ENCODE measurements around the gene CERS5. TPM values are rescaled to one million over a fixed set of nuclear protein-coding genes. Genes with fewer than 3 reads are reported as not detected.
"Not testable (repeated sequence)": the region's sequence is repeated elsewhere in the genome, so short reads cannot be mapped to it uniquely, and the experiment has no call there.

Gene CERS5
- total RNA-seq, 2 experiments from 2014 or later = 55.0 to 56.3 TPM

GRCh38 chr12:50149311-50149710, 17.9 kb downstream of the CERS5 start:
- Mint-ChIP-seq H3K9me3 (ENCODE audit: low read depth) (no peaks in the 10 kb centered on the region), H3K36me3 (peaks cover 4% of the 10 kb centered on the region), H3K4me3 (no peak overlapping the region), H3K27ac (no peak overlapping the region), H3K4me1 (peaks cover 11% of the 10 kb centered on the region), H3K27me3 (no peaks in the 10 kb centered on the region)
- ATAC-seq = no peak
- CTCF ChIA-PET = interaction anchor here (0.8 to 1.5 kb wide), 4 partner anchors 11 to 182 kb away, joined by 3 to 4 read pairs (median 4); no protein-coding TSS in a partner anchor
- DNase-seq = no peak

DNA sequence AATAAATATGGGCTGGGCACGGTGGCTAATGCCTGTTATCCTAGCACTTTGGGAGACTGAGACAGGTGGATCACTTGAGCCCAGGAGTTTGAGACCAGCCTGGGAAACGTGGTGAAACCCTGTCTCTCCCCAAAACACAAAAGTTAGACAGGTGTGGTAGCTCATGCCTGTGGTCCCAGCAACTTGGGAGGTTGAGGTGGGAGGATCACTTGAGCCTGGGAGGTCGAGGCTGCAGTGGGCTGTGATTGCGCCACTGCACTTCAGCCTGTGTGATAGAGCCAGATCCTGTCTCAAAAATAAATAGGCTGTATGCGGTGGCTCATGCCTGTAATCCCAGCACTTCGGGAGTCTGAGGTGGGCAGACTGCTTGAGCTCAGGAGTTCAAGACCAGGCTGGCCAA, 19.2 kb downstream of the CERS5 start:
- peaks cover 11% of the 10 kb centered on the region for H3K4me1 Mint-ChIP-seq
- not testable (repeated sequence) for H3K36me3 Mint-ChIP-seq; ATAC-seq; H3K4me3 Mint-ChIP-seq; H3K9me3 Mint-ChIP-seq (ENCODE audit: low read depth); H3K27ac Mint-ChIP-seq; DNase-seq; H3K27me3 Mint-ChIP-seq
- CTCF ChIA-PET = interaction anchor here (0.9 to 1.3 kb wide), 3 partner anchors 15 to 181 kb away, joined by 3 to 4 read pairs (median 3); no protein-coding TSS in a partner anchor

GRCh38 chr12:50147281-50147680, 19.9 kb downstream of the CERS5 start:
- H3K4me3 Mint-ChIP-seq = no peak overlapping the region

GRCh38 chr12:50145439-50145838, 21.7 kb downstream of the CERS5 start:
- Mint-ChIP-seq H3K4me1 (peaks cover 8% of the 10 kb centered on the region), H3K9me3 (ENCODE audit: low read depth) (no peaks in the 10 kb centered on the region), H3K27me3 (no peaks in the 10 kb centered on the region), H3K27ac (no peak overlapping the region), H3K4me3 (no peak overlapping the region), H3K36me3 (peaks cover 17% of the 10 kb centered on the region)
- CTCF ChIA-PET = interaction anchor here (1.2 kb wide), 2 partner anchors 13 to 110 kb away, joined by 3 to 8 read pairs; no protein-coding TSS in a partner anchor
- DNase-seq (no peak), ATAC-seq (no peak)

More at GRCh38 chr12:50147281-50147680, 19.9 kb downstream of the CERS5 start:
- no peak for DNase-seq
- Mint-ChIP-seq H3K9me3 (ENCODE audit: low read depth) (no peaks in the 10 kb centered on the region), H3K36me3 (peaks cover 4% of the 10 kb centered on the region), H3K4me1 (peaks cover 11% of the 10 kb centered on the region), H3K27ac (no peak overlapping the region), H3K27me3 (no peaks in the 10 kb centered on the region)
- CTCF ChIA-PET = interaction anchor here (0.8 to 1.3 kb wide), 6 partner anchors 15 to 180 kb away, joined by 3 to 4 read pairs (median 3); partner anchors contain the start of gene CERS5
- no peak for ATAC-seq

- H3K4me1 Mint-ChIP-seq = peaks cover 3% of the 10 kb centered on the region
- no peak overlapping the region for H3K4me3 Mint-ChIP-seq
- ATAC-seq (no peak), DNase-seq (no peak)
- no peaks in the 10 kb centered on the region for H3K27me3 Mint-ChIP-seq
- H3K9me3 Mint-ChIP-seq (ENCODE audit: low read depth) = no peaks in the 10 kb centered on the region
- peaks cover 33% of the 10 kb centered on the region for H3K36me3 Mint-ChIP-seq
- CTCF ChIA-PET = interaction anchor here (1.0 kb wide), 1 partner anchor 10 kb away, joined by 3 read pairs; no protein-coding TSS in a partner anchor
- no peak overlapping the region for H3K27ac Mint-ChIP-seq
These were observed 24.2 kb downstream of the CERS5 start for GRCh38 chr12:50142993-50143392.

GRCh38 chr12:50132505-50133135, 34.5 kb downstream of the CERS5 start:
- CTCF ChIA-PET = interaction anchor here (0.8 to 2.9 kb wide), 19 partner anchors 9 to 182 kb away, joined by 3 to 22 read pairs (median 4); partner anchors contain the start of genes CERS5 and COX14
- no peak overlapping the region for H3K4me3 Mint-ChIP-seq
- H3K4me1 Mint-ChIP-seq = peaks cover 9% of the 10 kb centered on the region
- ATAC-seq (no peak), DNase-seq (no peak)
- no peaks in the 10 kb centered on the region for H3K27me3 Mint-ChIP-seq
- H3K9me3 Mint-ChIP-seq (ENCODE audit: low read depth) = no peaks in the 10 kb centered on the region
- H3K36me3 Mint-ChIP-seq = peaks cover 51% of the 10 kb centered on the region
- H3K27ac Mint-ChIP-seq = peak overlapping the region; percentile 56

GRCh38 chr12:50129290-50129689, 37.9 kb downstream of the CERS5 start:
- CTCF ChIA-PET = interaction anchor here (0.7 to 2.0 kb wide), 3 partner anchors 18 to 457 kb away, joined by 3 to 6 read pairs (median 4); partner anchors contain the start of gene COX14
- Mint-ChIP-seq H3K9me3 (ENCODE audit: low read depth) (no peaks in the 10 kb centered on the region), H3K4me3 (no peak overlapping the region), H3K27ac (no peak overlapping the region), H3K36me3 (peaks cover 39% of the 10 kb centered on the region), H3K27me3 (no peaks in the 10 kb centered on the region), H3K4me1 (peaks cover 25% of the 10 kb centered on the region)
- no peak for ATAC-seq
- DNase-seq = no peak

- Mint-ChIP-seq H3K9me3 (ENCODE audit: low read depth) (no peaks in the 10 kb centered on the region), H3K4me3 (no peak overlapping the region), H3K27ac (no peak overlapping the region), H3K27me3 (no peaks in the 10 kb centered on the region), H3K36me3 (peaks cover 37% of the 10 kb centered on the region), H3K4me1 (peaks cover 25% of the 10 kb centered on the region)
- ATAC-seq (no peak), DNase-seq (no peak)
- CTCF ChIA-PET = interaction anchor here (0.5 to 4.4 kb wide), 3 partner anchors 16 to 186 kb away, joined by 3 to 25 read pairs (median 8); partner anchors contain the start of gene COX14
These were observed 39.6 kb downstream of the CERS5 start for GRCh38 chr12:50127546-50127945.

GRCh38 chr12:50123203-50123602, 44.0 kb downstream of the CERS5 start:
- H3K4me1 Mint-ChIP-seq = peaks cover 21% of the 10 kb centered on the region
- no peaks in the 10 kb centered on the region for H3K9me3 Mint-ChIP-seq (ENCODE audit: low read depth)
- H3K27me3 Mint-ChIP-seq = no peaks in the 10 kb centered on the region
- no peak for ATAC-seq
- peaks cover 30% of the 10 kb centered on the region for H3K36me3 Mint-ChIP-seq
- H3K4me3 Mint-ChIP-seq = no peak overlapping the region
- DNase-seq = no peak
- no peak overlapping the region for H3K27ac Mint-ChIP-seq
- CTCF ChIA-PET = interaction anchor here (1.4 to 4.6 kb wide), 4 partner anchors 9 to 156 kb away, joined by 3 to 26 read pairs (median 5); partner anchors contain the start of gene COX14

- DNase-seq (no peak), ATAC-seq (no peak)
- Mint-ChIP-seq H3K27me3 (no peaks in the 10 kb centered on the region), H3K9me3 (ENCODE audit: low read depth) (no peaks in the 10 kb centered on the region), H3K27ac (peak overlapping the region; percentile 47), H3K4me3 (no peak overlapping the region), H3K36me3 (peaks cover 29% of the 10 kb centered on the region), H3K4me1 (peaks cover 13% of the 10 kb centered on the region)
- CTCF ChIA-PET = interaction anchor here (0.5 to 4.6 kb wide), 3 partner anchors 11 to 154 kb away, joined by 3 to 26 read pairs (median 3); partner anchors contain the start of gene COX14
These were observed 45.5 kb downstream of the CERS5 start for GRCh38 chr12:50121641-50122040.

- Mint-ChIP-seq H3K36me3 (peaks cover 32% of the 10 kb centered on the region), H3K4me3 (no peak overlapping the region), H3K27ac (no peak overlapping the region), H3K4me1 (peaks cover 14% of the 10 kb centered on the region), H3K27me3 (no peaks in the 10 kb centered on the region), H3K9me3 (ENCODE audit: low read depth) (no peaks in the 10 kb centered on the region)
- CTCF ChIA-PET = interaction anchor here (0.6 to 4.6 kb wide), 5 partner anchors 10 to 154 kb away, joined by 3 to 26 read pairs (median 3); partner anchors contain the start of gene COX14
- no peak for ATAC-seq
- no peak for DNase-seq
These were observed 46.2 kb downstream of the CERS5 start for GRCh38 chr12:50120953-50121352.

GRCh38 chr12:50120521-50120920, 46.6 kb downstream of the CERS5 start:
- H3K27ac Mint-ChIP-seq = no peak overlapping the region
- ATAC-seq (no peak), DNase-seq (no peak)
- H3K4me1 Mint-ChIP-seq = peaks cover 14% of the 10 kb centered on the region
- H3K27me3 Mint-ChIP-seq = no peaks in the 10 kb centered on the region
- no peak overlapping the region for H3K4me3 Mint-ChIP-seq
- H3K9me3 Mint-ChIP-seq (ENCODE audit: low read depth) = no peaks in the 10 kb centered on the region
- CTCF ChIA-PET = interaction anchor here (0.6 to 4.6 kb wide), 5 partner anchors 9 to 153 kb away, joined by 3 to 26 read pairs (median 3); partner anchors contain the start of gene COX14
- H3K36me3 Mint-ChIP-seq = peaks cover 36% of the 10 kb centered on the region

DNA sequence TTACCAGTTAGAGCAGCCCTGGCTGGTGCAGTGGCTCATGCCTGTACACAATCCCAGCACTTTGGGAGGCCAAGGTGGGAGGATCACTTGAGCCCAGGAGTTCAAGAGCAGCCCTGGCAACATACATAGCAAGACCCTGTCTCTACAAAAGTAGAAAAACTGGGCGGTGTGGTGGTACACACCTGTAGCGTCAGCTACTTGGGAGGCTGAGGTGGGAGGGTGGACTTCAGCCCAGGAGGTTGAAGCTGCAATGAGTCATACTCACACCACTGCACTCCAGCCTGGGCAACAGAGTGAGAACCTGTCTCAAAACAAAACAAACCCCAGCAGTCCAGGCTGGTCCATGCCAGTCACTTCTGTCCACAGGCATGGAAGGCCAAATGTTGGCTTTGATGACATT, 47.8 kb downstream of the CERS5 start:
- DNase-seq (no peak), ATAC-seq (no peak)
- Mint-ChIP-seq H3K4me1 (peaks cover 13% of the 10 kb centered on the region), H3K36me3 (peaks cover 40% of the 10 kb centered on the region), H3K27ac (no peak overlapping the region), H3K27me3 (no peaks in the 10 kb centered on the region), H3K9me3 (ENCODE audit: low read depth) (no peaks in the 10 kb centered on the region), H3K4me3 (no peak overlapping the region)
- CTCF ChIA-PET = interaction anchor here (1.2 to 4.6 kb wide), 2 partner anchors 8 to 13 kb away, joined by 4 to 26 read pairs; partner anchors contain the start of gene COX14
